NCI-H446 (cell line): ENCODE measurements around the gene IL24.
"Not testable (repeated sequence)": the region's sequence is repeated elsewhere in the genome, so short reads cannot be mapped to it uniquely, and the experiment has no call there.

Source experiments
- DNase-seq, 2 experiments: peaks; one replicate each; lab custom pipeline; 2025; lab: John Stamatoyannopoulos, UW

IL24 gene, protein sequence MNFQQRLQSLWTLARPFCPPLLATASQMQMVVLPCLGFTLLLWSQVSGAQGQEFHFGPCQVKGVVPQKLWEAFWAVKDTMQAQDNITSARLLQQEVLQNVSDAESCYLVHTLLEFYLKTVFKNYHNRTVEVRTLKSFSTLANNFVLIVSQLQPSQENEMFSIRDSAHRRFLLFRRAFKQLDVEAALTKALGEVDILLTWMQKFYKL

GRCh38 chr1:206897175-206897574 is at the start of gene IL24:
IL24 (plus strand) TSS chr1:206897443; CDS start chr1:206897833, 390 bp downstream.
- no peak for DNase-seq

DNA sequence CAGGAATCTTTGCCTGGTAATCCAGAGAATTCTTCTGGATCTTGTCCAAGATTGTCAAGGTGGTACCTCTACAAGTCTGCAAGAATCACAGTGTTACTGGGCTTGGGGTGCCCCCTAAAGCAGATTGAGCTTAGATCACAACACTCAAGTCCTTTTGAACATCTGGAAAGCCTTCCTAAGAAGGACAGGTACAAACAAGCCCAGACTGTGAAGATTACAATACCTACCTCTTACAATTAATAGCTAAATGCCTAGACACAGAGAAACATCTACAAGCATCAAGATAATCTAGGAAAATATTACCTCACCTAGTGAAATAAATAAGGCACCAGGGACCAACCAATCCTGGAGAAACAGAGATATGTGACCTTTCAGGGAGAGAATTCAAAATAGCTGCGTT is 49.3 kb upstream of the IL24 start:
- DNase-seq: no peak

DNA sequence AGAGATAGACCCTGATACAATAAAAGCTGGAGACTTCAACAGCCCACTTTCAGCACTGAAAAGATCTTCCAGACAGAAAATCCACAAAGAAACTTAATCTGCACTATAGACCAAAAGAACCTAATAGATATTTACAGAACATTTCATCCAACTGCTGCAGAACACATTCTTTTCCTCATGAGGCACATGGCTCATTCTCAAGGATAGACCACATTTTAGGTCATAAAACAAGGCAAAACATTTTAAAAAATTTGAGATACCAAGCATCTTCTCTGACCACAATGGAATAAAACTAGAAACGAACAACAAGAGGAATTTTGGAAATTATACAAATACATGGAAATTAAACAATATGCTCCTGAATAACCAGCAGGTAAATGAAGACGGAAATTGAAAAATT is 46.8 kb upstream of the IL24 start:
- no peak for DNase-seq

- DNase-seq: no peak
Measured at GRCh38 chr1:206851341-206852010, 45.8 kb upstream of the IL24 start.

DNA sequence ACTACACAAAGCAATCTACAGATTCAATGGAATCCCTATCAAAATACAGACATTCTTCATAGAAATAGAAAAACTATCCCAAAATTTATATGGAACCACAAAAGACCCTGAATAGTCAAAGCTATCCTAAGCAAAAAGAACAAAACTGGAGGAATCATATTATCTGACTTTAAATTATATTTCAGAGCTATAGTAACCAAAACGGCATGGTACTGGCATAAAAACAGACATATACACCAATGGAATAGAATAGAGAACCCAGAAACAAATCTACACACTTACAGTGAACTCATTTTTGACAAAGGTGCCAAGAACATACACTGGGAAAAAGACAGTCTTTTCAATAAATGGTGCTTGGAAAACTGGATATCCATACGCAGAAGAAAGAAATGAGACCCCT is 44.6 kb upstream of the IL24 start:
- not testable (repeated sequence) for DNase-seq

- not testable (repeated sequence) for DNase-seq
Measured at GRCh38 chr1:206853696-206854095, 43.5 kb upstream of the IL24 start.

- peak in 1 of 2 experiments; percentile 52 for DNase-seq
Measured at GRCh38 chr1:206854401-206855129, 42.7 kb upstream of the IL24 start.

DNA sequence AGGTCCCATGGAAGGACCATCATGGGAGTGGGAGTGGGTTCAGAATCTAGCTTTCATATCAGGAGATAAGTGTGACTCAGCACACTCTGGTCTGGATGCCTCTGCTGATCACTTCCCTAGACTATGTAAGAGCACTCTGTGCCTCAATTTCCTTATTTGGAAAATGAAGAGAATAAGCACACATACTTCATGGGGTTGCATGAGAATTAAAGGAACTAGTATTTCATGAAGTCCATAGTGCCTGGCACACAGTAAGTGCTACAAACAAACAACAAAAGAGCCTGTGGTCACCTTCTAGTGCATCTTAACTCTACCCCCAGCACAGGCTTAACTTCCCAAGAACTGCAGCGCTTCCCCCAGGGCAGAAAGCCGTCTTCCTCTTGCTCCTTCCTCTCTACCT is 41.4 kb upstream of the IL24 start:
- no peak for DNase-seq

DNA sequence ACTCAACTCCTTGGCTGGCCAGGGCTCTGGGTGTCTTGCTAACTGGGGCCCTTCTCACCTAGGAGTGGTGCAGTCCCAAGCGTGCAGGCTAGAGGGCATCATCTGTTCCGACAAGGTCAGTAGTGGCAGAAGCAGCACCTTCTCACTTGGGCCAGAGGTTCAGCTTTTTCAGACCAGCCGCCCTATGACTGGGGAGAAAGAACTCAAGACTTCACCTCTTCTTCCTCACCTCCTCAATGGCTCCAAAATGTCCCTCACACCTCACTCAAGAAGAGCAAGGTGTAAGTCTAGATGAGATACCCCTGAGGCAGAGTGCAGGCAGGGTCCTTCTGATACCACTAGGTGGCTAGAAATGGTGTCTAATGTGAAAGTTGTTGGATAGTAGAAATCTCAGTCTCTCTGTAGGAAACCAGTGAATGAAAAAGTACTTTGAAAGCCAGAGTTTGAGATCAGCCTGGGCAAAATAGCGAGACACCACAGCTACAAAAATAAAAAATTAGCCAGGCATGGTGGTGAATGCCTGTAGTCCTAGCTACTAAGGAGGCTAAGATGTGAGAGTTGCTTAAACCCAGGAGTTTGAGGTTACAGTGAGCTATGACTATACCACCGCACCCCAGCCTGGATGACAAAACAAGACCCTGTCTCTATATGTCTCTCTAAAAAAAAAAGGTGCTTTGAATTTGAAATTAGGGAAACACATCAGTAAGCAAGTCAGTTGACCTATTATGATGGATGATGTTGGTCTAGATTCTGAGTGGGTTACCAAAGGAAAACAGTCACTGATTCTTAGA is 40.4 kb upstream of the IL24 start:
- DNase-seq: no peak

DNA sequence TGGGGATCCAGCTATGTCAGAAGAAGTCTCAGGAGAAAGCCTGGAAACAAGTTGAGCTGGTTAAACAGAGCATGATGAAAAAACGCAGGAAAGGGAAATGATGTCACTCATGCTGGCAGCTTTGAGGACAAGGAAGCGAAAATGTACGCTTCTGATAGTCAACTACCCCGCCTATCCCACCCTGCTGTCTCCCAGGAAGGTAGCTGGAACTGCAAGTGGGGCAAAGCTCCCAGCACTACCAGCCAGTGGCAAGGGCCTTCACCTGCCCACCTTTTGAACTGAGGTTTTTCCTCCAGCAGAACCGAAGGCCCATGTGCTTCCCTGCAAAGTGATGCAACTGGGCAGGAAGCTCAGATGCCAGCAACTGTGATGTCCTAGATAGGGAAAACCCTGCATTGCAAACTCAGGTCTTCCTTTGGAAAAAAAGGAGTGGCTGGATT is 38.1 kb upstream of the IL24 start:
- no peak for DNase-seq

DNA sequence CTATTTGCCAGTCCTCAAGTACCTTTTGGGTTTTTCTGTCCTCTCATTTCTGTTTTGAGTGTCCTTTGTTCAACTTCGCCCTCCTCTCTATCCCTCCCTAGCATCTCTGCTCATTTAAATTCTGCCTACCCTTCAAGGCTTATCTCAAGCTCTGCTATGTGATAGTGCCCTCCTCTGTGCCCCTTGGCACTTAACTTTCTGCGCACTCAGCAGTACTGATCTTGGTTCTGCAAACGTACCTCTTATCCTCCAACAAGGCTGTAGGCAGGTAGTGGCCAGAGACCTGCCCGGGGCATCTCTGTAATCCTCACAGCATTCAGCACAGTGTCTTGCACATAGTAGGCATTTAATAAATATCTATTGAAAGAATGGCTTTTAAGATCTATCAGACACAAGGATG is 37.1 kb upstream of the IL24 start:
- no peak for DNase-seq

GRCh38 chr1:206863266-206863665 is 34.0 kb upstream of the IL24 start:
- no peak for DNase-seq

GRCh38 chr1:206864939-206865671 is 32.1 kb upstream of the IL24 start, which contains the start of gene IL20:
IL20 (plus strand) TSS chr1:206865623; CDS start chr1:206865853, 230 bp downstream.
- peak; percentile 58 to 87 for DNase-seq

DNA sequence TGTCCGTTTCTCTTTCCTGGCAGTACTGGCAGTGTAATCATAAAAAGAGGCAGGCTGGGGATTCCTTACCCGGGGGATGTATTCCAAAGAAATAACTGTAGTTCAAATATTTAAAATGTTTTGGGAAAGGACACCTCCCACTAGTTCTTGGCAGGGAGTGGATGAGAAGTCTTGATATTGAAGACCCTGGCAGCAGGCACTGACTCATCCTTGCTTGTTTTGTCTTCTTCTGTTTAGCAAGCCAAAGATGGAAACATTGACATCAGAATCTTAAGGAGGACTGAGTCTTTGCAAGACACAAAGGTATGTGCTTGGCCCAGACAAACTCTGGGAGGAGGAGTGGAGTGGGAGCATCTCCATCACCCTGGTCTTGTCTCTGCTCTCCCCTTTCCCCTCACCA is 31.2 kb upstream of the IL24 start:
- DNase-seq: no peak

DNA sequence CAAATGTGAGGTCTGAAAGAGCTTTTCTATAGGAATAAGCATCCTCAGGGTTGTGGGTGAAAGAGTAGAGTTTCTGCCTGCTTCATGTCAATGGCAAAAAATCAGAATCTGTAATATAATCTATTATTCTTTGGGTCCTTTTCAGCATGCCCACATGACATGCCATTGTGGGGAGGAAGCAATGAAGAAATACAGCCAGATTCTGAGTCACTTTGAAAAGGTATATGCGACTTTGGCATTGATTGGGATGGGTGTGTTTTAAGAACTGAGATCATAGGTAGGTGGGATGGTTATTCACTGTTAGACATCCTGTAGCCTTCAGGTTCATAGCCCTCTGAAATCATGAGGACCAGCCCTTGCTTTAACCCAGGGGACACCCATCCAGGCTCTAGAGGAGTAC is 30.0 kb upstream of the IL24 start:
- DNase-seq: no peak

DNA sequence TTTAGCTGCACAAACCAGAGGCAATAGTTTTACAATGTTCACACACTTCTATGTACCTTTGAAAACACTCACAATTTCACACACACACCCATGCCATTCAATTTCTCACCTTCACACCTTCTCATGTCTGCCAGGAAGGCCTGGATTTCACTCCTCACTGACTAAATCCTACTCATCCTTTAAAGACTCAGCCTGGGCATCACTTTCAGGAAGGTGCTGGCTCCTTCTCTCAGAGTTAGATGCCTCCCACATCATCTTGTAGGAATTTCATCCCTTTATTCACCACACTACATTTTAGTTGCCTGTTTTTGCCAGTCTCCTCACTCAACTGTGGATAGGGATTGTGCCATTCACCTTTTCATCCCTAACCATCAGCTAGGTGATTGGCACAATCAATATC is 29.5 kb upstream of the IL24 start:
- no peak for DNase-seq

DNA sequence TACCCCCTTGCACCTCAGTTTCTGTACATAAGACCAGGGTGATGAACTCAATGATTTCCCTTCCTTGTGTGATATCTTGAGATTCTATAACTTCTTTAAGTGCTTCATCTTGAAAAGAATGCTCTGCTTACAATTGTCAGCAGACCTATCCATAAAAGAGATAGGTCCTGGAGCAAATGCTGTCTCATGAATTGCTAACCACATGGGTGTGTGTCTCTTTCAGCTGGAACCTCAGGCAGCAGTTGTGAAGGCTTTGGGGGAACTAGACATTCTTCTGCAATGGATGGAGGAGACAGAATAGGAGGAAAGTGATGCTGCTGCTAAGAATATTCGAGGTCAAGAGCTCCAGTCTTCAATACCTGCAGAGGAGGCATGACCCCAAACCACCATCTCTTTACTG is 29.0 kb upstream of the IL24 start:
- no peak for DNase-seq

DNA sequence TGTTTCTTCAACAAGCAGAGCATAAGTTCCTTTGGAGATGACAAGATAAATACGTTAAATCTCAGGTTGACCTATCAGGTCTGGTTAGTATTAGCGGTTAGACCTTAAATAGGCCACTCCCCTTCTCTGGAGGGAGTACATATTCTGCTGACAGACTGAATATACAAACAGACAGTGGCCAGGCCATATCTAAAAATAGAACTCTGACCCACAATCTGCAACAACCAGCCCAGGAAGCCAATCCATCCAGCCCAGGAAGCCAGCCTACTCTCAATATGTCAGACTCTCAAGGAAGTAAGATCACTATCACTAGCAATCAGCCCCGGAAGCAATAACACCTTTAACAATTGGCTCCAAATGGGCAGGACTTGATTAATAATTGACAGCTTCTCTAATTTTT is 25.1 kb upstream of the IL24 start:
- DNase-seq: no peak

GRCh38 chr1:206873603-206874188 is 23.5 kb upstream of the IL24 start:
- no peak for DNase-seq

DNA sequence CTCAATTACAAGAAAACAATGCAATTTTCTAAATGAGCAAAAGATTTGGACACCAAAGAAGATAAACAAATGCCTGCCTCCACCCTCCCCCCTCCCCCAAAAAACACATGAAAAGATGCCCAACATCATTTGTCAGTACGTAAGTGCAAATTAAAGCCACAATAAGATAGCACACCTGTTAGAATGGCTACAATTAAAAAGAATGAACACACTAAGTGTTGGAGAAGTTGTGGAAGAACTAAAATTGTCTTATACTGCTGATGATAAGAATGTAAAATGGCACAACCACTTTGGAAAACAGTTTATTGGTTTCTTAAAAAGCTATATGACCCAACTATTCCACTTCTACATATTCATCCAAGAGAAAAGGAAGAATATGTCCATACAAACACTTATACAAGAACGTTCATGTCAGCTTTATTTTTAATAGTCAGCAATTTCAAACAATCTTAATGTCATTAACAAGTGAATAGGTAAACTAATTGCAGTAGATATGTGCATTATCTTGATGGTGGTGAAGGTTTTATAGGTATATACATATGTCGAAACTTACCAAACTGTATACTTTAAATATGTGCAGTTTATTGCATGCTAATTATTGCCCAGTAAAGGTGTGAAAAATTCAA is 21.4 kb upstream of the IL24 start:
- no peak for DNase-seq

DNA sequence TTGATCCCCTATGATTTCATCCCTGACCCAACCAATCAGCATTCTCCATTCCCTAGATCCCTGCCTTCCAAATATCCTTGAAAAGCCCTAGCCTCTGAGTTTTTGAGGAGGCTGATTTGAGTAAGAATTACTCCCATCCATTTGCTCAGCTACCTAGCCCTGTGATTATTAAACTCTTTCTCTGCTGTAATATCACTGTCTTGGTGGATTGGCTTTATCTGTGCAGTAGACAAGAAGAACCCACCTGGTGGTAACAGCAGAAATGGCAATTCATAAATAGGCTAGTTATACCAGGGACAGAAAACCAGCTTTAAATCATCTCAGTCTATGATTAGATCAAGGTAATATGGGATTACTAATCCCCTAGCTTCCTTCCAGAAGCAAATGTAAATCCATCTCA is 18.8 kb upstream of the IL24 start:
- no peak for DNase-seq
